NOMO-1 treated with dmso at 0.1 percent for 144 hours (cell line): Measurements from ENCODE around the gene HAPSTR1.
"Not testable (repeated sequence)": the region's sequence is repeated elsewhere in the genome, so short reads cannot be mapped to it uniquely, and the experiment has no call there.

Experiments used
- DNase-seq: peaks from one replicate; lab custom pipeline; 2025; ENCODE audit not compliant: unreplicated experiment; lab: John Stamatoyannopoulos, UW

HAPSTR1 gene, protein sequence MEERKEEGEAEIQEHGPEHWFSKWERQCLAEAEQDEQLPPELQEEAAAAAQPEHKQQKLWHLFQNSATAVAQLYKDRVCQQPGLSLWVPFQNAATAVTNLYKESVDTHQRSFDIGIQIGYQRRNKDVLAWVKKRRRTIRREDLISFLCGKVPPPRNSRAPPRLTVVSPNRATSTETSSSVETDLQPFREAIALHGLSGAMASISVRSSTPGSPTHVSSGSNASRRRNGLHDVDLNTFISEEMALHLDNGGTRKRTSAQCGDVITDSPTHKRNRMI

DNA sequence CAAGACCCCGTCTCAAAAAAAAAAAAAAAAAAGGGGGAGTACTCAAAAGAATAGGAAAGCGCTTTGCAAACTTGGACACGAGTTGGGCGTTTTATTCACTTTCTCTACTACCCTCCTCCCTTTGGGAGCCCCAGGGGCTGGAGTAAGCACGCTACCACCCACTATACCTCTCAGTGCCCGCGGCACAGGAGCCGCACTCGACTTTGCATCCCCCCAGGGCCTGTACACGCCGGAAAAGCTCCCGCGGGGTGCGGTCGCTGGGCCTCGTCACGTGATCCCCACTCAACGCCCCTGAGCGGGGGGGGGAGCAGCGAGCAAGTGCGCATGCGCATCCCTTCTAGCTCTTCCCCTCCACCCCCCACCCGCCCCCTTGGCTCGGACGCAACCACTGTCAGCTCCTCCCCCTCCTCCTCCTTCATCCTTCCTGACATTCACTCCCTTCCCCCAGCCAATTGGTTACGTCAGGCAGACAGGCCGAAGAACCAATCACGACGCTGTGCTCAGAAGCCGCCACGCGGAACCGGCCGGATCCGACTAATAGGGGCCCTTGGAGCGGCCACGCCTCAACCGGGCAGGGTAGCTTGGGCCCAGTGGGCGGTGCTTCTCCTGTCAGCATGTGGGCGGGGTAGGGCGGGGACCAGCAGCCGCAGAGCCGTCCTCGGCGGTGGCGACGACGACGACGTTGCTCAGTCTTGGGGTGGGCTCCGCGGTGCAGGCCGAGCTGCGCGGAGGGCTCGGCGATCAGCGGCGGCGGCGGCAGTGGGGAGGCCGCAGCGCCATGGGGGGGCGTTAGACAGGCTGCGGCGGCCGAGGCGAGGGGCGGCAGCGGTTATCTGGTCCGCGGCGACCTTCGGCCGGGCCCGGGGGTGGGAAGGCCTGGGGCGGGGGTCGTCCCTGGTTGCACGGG is at the start of gene HAPSTR1:
Gene HAPSTR1 (plus strand): TSS at position 685 of the 907 bp plus-strand sequence. CDS start 401 bp downstream, outside the sequence.
- DNase-seq: peak; percentile 100

GRCh38 chr16:9042533-9042932 is 48.9 kb upstream of the HAPSTR1 start:
- DNase-seq: no peak

DNA sequence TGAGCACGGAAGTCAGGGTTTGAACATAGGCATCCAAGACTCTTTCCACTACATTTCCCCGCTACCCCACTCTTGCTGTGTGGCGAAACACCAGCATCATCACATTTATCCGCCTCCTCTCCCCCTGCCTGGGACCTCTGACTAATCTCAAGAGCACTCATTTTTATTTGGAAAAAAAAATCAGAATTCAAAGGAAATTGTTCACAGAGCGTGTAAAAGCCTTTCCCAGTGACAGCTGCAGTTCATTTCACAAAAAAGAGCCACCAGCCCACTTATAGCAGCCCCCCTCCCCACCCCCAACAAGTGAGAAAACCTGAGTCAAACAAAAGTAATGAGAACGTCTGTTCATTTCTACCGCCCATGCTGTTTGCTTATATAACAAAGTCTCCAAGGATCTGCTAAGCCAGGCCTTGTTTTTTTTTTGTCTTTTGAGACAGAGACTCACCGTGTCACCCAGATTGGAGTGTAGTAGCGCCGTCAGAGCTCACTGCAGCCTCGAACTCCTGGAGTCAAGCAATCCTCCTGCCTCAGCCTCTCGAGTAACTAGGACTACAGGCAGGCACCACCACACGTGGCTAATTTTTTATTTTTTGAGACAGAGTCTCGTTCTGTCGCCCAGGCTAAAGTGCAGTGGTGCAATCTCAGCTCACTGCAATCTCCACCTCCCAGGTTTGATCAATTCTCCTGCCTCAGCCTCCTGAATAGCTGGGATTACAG is 48.3 kb upstream of the HAPSTR1 start:
- DNase-seq: no peak

DNA sequence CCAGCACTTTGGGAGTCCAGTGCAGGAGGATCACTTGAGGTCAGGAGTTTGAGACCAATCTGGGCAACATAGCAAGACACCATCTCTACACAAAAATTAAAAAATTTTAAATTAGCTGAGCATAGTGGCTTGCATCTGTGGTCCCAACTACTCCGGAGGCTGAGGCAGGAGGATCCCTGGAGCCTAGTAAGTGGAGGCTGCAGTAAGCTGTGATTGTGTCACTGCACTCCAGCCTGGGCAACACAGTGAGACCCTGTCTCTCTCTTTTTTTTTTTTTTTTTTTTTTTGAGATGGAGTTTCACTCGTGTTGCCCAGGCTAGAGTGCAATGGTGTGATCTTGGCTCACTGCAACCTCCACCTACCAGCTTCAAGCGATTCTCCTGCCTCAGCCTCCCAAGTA is 45.9 kb upstream of the HAPSTR1 start:
- DNase-seq: not testable (repeated sequence)

GRCh38 chr16:9046667-9047055 is 44.8 kb upstream of the HAPSTR1 start:
- no peak for DNase-seq

- peak; percentile 66 for DNase-seq
Observed at GRCh38 chr16:9047689-9048301, 43.6 kb upstream of the HAPSTR1 start.

- DNase-seq: no peak
Observed at GRCh38 chr16:9048302-9048700, 43.1 kb upstream of the HAPSTR1 start.

GRCh38 chr16:9049241-9049640 is 42.2 kb upstream of the HAPSTR1 start:
- DNase-seq: no peak

DNA sequence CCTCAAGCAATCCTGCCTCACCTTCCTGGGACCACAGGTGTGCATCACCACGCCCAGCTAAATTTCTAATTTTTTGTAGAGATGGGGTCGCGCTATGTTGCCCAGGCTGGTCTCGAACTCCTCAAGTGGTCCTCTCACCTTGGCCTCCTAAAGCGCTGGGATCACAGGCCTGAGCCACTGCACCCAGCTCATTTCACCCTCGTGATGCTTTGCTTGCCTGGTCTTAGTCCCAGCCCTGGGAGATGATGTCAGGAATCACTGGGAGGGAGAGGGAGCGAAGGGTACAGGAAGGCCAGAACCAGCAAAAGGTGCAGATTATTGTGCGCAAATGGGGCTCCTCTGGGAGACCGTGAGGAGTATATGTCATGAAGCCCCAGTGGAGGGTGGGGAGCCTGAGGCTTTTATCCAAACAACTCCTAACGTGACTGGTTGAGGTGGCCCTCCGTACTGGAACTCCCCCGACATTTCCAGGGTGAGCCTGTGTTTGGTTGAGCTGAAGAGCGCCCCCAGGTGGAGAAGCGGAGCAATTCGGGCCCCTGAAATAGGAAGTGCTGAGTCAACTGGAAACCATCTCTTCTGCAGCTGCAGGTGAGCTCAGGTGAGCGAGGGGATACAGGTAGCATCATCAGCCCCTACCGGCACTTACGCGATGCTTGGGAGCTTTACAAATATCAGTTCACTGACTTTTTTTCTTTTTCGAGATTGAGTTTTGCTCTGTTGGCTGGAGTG is 41.2 kb upstream of the HAPSTR1 start:
- no peak for DNase-seq

GRCh38 chr16:9053006-9053601 is 38.3 kb upstream of the HAPSTR1 start:
- DNase-seq: no peak

DNA sequence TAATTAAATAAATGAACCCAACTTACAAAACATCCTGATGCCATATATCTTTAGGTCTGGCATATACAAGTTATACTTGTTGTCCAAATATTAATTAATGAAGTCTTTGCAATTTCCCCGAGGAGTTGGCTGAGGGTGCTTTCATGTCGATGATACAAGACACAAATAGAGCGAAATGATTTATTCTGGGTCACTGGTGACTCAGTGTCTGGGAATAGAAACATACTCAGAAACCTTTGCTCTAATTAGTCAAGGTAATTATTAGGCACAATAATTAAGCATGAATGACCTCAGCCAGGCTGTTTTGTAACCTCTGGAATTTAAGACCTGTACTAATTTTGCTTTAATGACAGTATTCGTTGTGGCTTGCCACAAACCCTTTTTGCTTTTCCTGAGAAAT is 37.0 kb upstream of the HAPSTR1 start:
- DNase-seq: no peak

GRCh38 chr16:9055115-9055514 is 36.3 kb upstream of the HAPSTR1 start:
- no peak for DNase-seq

DNA sequence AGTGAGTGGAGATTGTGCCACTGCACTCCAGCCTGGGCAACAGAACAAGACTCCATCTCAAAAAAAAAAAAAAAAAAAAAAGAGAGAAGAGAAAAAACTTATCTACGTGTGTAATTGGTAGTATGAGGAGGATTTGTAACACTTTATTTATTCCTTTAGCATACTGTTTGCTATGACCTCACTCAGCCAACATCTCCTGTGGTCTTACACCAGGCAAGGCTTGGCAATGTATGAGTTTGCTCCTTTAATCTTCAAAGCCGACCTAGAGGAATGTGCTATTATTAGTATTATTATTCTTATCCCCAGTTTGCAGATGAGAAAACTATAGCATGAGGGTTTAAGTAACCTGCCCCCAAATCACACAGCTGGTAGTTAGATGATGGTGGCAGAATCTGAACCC is 35.8 kb upstream of the HAPSTR1 start:
- DNase-seq: no peak

- no peak for DNase-seq
Observed at GRCh38 chr16:9056061-9056460, 35.4 kb upstream of the HAPSTR1 start.

DNA sequence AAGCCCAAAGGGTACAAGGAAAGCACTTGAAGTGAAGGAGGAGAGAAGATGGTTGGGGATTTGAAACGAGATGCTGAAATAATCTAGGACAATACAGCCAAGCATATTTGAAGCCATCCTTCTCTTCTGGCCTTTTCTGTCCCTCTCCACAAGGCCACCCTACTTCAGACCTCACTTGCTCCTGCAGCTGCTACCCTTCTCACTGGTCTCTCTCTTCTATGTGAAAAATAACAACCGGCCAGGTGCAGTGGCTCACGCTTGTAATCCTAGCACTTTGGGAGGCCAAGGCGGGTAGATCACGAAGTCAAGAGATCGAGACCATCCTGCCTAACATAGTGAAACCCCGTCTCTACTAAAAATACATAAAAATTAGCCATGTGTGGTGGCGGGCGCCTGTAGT is 33.2 kb upstream of the HAPSTR1 start:
- no peak for DNase-seq

- no peak for DNase-seq
Observed at GRCh38 chr16:9060225-9060624, 31.2 kb upstream of the HAPSTR1 start.

DNA sequence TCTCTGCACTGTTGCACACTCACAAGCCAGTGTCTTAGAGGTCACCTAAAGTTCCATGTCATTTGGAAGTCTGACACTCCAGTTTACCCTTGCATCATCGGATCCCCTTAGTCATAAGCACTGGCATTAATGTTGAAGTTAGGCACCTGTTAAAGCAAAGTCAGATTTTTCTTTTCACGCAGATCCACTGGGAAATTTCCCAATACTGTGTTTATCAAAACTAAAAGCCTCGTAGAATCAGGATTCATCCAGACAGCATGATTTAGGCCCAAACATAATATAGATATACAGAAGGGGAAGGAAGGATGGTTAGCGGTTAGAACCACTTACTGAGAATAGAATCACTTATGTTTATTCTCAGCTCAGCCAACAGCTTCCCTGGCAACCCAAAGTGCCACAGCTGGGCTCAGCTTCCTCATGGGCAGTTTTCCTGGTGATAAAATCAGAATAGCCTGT is 30.1 kb upstream of the HAPSTR1 start:
- DNase-seq: peak; percentile 61

- no peak for DNase-seq
Observed at GRCh38 chr16:9062301-9062700, 29.1 kb upstream of the HAPSTR1 start.

DNA sequence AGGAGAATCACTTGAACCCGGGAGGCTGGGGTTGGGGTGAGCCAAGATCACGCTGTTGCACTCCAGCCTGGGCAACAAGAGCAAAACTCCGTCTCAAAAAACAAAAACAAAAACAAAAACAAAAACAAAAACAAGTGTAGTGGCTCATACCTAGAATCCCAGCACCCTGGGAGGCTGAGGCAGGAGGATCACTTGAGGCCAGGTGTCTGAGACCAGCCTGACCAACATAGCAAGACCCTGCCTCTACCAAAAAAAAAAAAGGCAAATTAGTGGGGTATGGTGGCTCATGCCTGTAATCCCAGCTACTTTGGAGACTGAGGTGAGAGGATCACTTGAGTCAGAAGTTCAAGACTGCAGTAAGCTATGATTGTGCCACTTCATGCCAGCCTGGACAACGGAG is 26.4 kb upstream of the HAPSTR1 start:
- no peak for DNase-seq

DNA sequence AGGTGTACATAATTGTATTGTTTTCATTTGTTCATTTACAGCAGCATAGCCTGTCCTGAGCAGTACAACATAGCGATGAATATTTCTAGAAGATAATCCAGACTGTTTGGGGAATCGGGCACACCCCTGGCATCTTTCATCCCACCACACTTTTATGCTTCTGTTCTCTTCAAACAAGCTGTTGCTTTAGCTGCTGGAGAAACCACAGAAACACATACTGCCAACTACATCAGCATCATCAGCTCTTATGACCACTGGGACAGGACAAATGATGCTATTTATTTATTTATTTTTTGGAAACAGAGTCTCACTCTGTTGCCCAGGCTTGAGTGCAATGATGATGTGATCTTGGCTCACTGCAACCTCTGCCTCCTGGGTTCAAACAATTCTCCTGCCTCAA is 22.6 kb upstream of the HAPSTR1 start:
- DNase-seq: no peak
